Keratinocyte (primary cell): ENCODE data around the gene PRKCZ. TPM values are rescaled to one million over a fixed set of nuclear protein-coding genes. Genes with fewer than 3 reads are reported as not detected.

Experiments used
- DNase-seq: peaks from one replicate; pipeline ENCODE4 v3.0.0-alpha.2; 2011; ENCODE audit warnings: low read depth, missing footprints, low spot score
- FAIRE-seq: peaks from 2 replicates; lab custom pipeline; 2011; peaks lifted over from hg19 to GRCh38; lab: Jason Lieb, UNC
- H2AFZ ChIP-seq: 2 replicates; pipeline ENCODE4 v1.6.0; 2012; ENCODE audit warnings: low read length, control low read depth, inconsistent platforms; ENCODE audit not compliant: control insufficient read depth
- H3K27ac ChIP-seq: 2 replicates; pipeline ENCODE4 v1.5.1; 2011; ENCODE audit warnings: low read length; ENCODE audit not compliant: control insufficient read depth, insufficient read depth
- H3K27me3 ChIP-seq: 3 replicates; pipeline ENCODE4 v1.6.0; 2011; ENCODE audit warnings: low read length; ENCODE audit not compliant: control insufficient read depth, insufficient read depth; ENCODE audit errors: extremely low read depth
- H3K36me3 ChIP-seq, 2 experiments: 2 replicates in 1 of 2; 3 replicates in 1 of 2; pipeline ENCODE4 v1.5.1; 2011; ENCODE audit warnings: low read length in 2 of 2, mild to moderate bottlenecking in 1 of 2; ENCODE audit not compliant: control insufficient read depth in 2 of 2, insufficient read depth in 2 of 2; ENCODE audit errors: extremely low read depth in 1 of 2
- H3K4me1 ChIP-seq: 3 replicates; pipeline ENCODE4 v1.5.1; 2011; ENCODE audit warnings: low read length; ENCODE audit not compliant: control insufficient read depth, insufficient read depth; ENCODE audit errors: extremely low read depth
- H3K4me2 ChIP-seq: 3 replicates; pipeline ENCODE4 v1.6.0; 2011; ENCODE audit warnings: low read depth, low read length; ENCODE audit not compliant: control insufficient read depth, insufficient read depth; ENCODE audit errors: extremely low read depth
- H3K4me3 ChIP-seq, 3 experiments: fragments of 200-600 bp in 1 of 3; sonication (generic) in 1 of 3; 2 replicates in 2 of 3; 3 replicates in 1 of 3; pipeline ENCODE4 v1.5.1; 2011 to 2016; ENCODE audit warnings: low read length in 3 of 3, mild to moderate bottlenecking in 3 of 3, control low read depth in 2 of 3, inconsistent platforms in 1 of 3, low read depth in 1 of 3, mixed read lengths in 1 of 3, mixed run types in 1 of 3, moderate library complexity in 1 of 3; ENCODE audit not compliant: control insufficient read depth in 2 of 3, insufficient read depth in 2 of 3; ENCODE audit errors: extremely low read depth in 1 of 3
- H3K79me2 ChIP-seq: 2 replicates; pipeline ENCODE4 v1.6.0; 2012; ENCODE audit warnings: low read length; ENCODE audit not compliant: control insufficient read depth, insufficient read depth
- H3K9ac ChIP-seq: 3 replicates; pipeline ENCODE4 v1.6.0; 2011; ENCODE audit warnings: low read length; ENCODE audit not compliant: control insufficient read depth, insufficient read depth; ENCODE audit errors: extremely low read depth
- H3K9me1 ChIP-seq: 3 replicates; pipeline ENCODE4 v1.6.0; 2011; ENCODE audit warnings: low read length; ENCODE audit not compliant: control insufficient read depth, insufficient read depth; ENCODE audit errors: extremely low read depth
- H3K9me3 ChIP-seq: 2 replicates; pipeline ENCODE4 v1.5.1; 2012; ENCODE audit warnings: low read depth, low read length; ENCODE audit not compliant: control insufficient read depth
- H4K20me1 ChIP-seq: 3 replicates; pipeline ENCODE4 v1.6.0; 2011; ENCODE audit warnings: low read length; ENCODE audit not compliant: control insufficient read depth, insufficient read depth; ENCODE audit errors: extremely low read depth
- EZH2 ChIP-seq: IDR thresholded peaks from one replicate; pipeline ENCODE4 v1.6.1; 2012; ENCODE audit warnings: inconsistent platforms, mild to moderate bottlenecking, low read length, moderate library complexity
- dilution Hi-C: fragments of 300-500 bp; cut with MboI; formaldehyde crosslinking; loops from one replicate; pipeline ENCODE4 v1.7.0; 2020; ENCODE audit warnings: low sequenced_read_pairs; ENCODE audit not compliant: extremely low pct_ligation_motif_present
- polyA plus RNA-seq, 5 experiments: library from polyadenylated mRNA; depleted of rRNA in 3 of 5; stranded (reverse) in 3 of 5; stranded (forward) in 1 of 5; unstranded in 1 of 5; fragments of >200 nt; gene quantifications; 1 replicate in 1 of 5; 2 replicates in 3 of 5; 3 replicates in 1 of 5; pipeline versions ENCODE4 v1.2.1 to v1.2.3, GENCODE V29; 2011 to 2012; ENCODE audit warnings: missing spikeins in 2 of 5, low read depth in 1 of 5, low replicate concordance in 1 of 5
- TF ChIP-seq, protein P1 (sequence below), 3 experiments: IDR thresholded peaks in 1 of 3; conservative IDR thresholded peaks in 1 of 3; optimal IDR thresholded peaks in 1 of 3; 2 replicates in 2 of 3; 3 replicates in 1 of 3; pipeline versions ENCODE3 to v1.5.1; 2011; ENCODE audit warnings: low read length in 3 of 3, mild to moderate bottlenecking in 3 of 3, moderate library complexity in 2 of 3, control low read depth in 1 of 3, inconsistent platforms in 1 of 3; ENCODE audit not compliant: insufficient read depth in 2 of 3; ENCODE audit errors: extremely low read depth in 1 of 3

PRKCZ gene
- polyA plus RNA-seq, 1 donor (not counting 4 experiments of a cell fraction or from before 2014, with no cell fraction given) = 36.3 TPM

- Histone ChIP-seq H2AFZ (no peak overlapping the region), H4K20me1 (no peaks in the 10 kb centered on the region), H3K4me2 (no peak overlapping the region), H3K27me3 (no peaks in the 10 kb centered on the region), H3K36me3 (peaks cover 9 to 14% of the 10 kb centered on the region in 2 experiments), H3K4me3 (no peak overlapping the region), H3K9ac (no peak overlapping the region), H3K79me2 (no peaks in the 10 kb centered on the region), H3K9me3 (peaks cover 7% of the 10 kb centered on the region), H3K27ac (no peak overlapping the region), H3K9me1 (no peaks in the 10 kb centered on the region), H3K4me1 (no peaks in the 10 kb centered on the region)
- dilution Hi-C loops = no loop called here
- DNase-seq (no peak), FAIRE-seq (no peak)
- no peak for TF ChIP-seq EZH2
- TF ChIP-seq, protein P1, sequence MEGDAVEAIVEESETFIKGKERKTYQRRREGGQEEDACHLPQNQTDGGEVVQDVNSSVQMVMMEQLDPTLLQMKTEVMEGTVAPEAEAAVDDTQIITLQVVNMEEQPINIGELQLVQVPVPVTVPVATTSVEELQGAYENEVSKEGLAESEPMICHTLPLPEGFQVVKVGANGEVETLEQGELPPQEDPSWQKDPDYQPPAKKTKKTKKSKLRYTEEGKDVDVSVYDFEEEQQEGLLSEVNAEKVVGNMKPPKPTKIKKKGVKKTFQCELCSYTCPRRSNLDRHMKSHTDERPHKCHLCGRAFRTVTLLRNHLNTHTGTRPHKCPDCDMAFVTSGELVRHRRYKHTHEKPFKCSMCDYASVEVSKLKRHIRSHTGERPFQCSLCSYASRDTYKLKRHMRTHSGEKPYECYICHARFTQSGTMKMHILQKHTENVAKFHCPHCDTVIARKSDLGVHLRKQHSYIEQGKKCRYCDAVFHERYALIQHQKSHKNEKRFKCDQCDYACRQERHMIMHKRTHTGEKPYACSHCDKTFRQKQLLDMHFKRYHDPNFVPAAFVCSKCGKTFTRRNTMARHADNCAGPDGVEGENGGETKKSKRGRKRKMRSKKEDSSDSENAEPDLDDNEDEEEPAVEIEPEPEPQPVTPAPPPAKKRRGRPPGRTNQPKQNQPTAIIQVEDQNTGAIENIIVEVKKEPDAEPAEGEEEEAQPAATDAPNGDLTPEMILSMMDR (optimal IDR thresholded peaks at IDR 0.05 in 1 of 3, IDR thresholded peaks at IDR 0.05 in 1 of 3, conservative IDR thresholded peaks at IDR 0.05 in 1 of 3; ENCODE audit: extremely low read depth in 1 of 3, insufficient read depth in 2 of 3, low read length in 3 of 3) = no peak
Measured at GRCh38 chr1:2073382-2074230, 23.4 kb downstream of the PRKCZ start.

- no peak for TF ChIP-seq EZH2
- TF ChIP-seq, protein P1 (optimal IDR thresholded peaks at IDR 0.05 in 1 of 3, IDR thresholded peaks at IDR 0.05 in 1 of 3, conservative IDR thresholded peaks at IDR 0.05 in 1 of 3; ENCODE audit: extremely low read depth in 1 of 3, insufficient read depth in 2 of 3, low read length in 3 of 3) = no peak
- no peaks in the 10 kb centered on the region for H3K27me3 ChIP-seq
- no peak overlapping the region for H3K4me2 ChIP-seq
- H3K4me3 ChIP-seq = no peak overlapping the region
- H3K36me3 ChIP-seq = peaks cover 9 to 12% of the 10 kb centered on the region in 2 experiments
- no peak for DNase-seq
- no peaks in the 10 kb centered on the region for H3K4me1 ChIP-seq
- no peak overlapping the region for H3K9ac ChIP-seq
- peaks cover 2% of the 10 kb centered on the region for H3K79me2 ChIP-seq
- no peak for FAIRE-seq
- H3K9me1 ChIP-seq = no peaks in the 10 kb centered on the region
- H3K27ac ChIP-seq = no peak overlapping the region
- dilution Hi-C loops = no loop called here
- H2AFZ ChIP-seq = no peak overlapping the region
- no peaks in the 10 kb centered on the region for H4K20me1 ChIP-seq
- H3K9me3 ChIP-seq = peaks cover 7% of the 10 kb centered on the region
Measured at GRCh38 chr1:2074396-2074795, 24.2 kb downstream of the PRKCZ start.
